Fibroblast of villous mesenchyme (primary cell): ENCODE results near the gene GLG1. TPM values are rescaled to one million over a fixed set of nuclear protein-coding genes. Genes with fewer than 3 reads are reported as not detected.

Experiments
- DNase-seq: peaks from one replicate; pipeline ENCODE4 v3.0.0-alpha.2; 2010; ENCODE audit warnings: low read depth
- H3K4me3 ChIP-seq: 2 replicates; pipeline ENCODE4 v1.5.1; 2011; ENCODE audit warnings: low read depth, mild to moderate bottlenecking, low read length
- CTCF ChIP-seq: IDR thresholded peaks from 2 replicates; pipeline ENCODE4 v1.5.1; 2012; ENCODE audit warnings: low read depth, mild to moderate bottlenecking, low read length; ENCODE audit not compliant: insufficient read depth
- total RNA-seq: library from RNA; depleted of rRNA; stranded (reverse); fragments of >200 nt; gene quantifications from 2 replicates; pipeline ENCODE4 v1.2.3, GENCODE V29; 2012

The GLG1 gene
- total RNA-seq, 1 donor, result 158 TPM

- H3K4me3 ChIP-seq, result no peak overlapping the region
- TF ChIP-seq CTCF, result no peak
- no peak for DNase-seq
These were observed 134.9 kb downstream of the GLG1 start for GRCh38 chr16:74472010-74472409.

GRCh38 chr16:74469946-74470478 lies 136.9 kb downstream of the GLG1 start:
- no peak for TF ChIP-seq CTCF
- no peak overlapping the region for H3K4me3 ChIP-seq
- no peak for DNase-seq

GRCh38 chr16:74468807-74469525 lies 137.9 kb downstream of the GLG1 start:
- TF ChIP-seq CTCF, result no peak
- no peak for DNase-seq
- no peak overlapping the region for H3K4me3 ChIP-seq

- H3K4me3 ChIP-seq, result no peak overlapping the region
- DNase-seq, result no peak
- no peak for TF ChIP-seq CTCF
These were observed 140.0 kb downstream of the GLG1 start for GRCh38 chr16:74466872-74467271.

- DNase-seq, result no peak
- TF ChIP-seq CTCF, result no peak
These were observed 140.8 kb downstream of the GLG1 start for GRCh38 chr16:74465851-74466685.

GRCh38 chr16:74465281-74465680 lies 141.6 kb downstream of the GLG1 start:
- no peak for DNase-seq
- TF ChIP-seq CTCF, result no peak
- H3K4me3 ChIP-seq, result no peak overlapping the region

More at GRCh38 chr16:74465851-74466685, 140.8 kb downstream of the GLG1 start:
- H3K4me3 ChIP-seq, result no peak overlapping the region
